GM18858 (cell line): Measurements from ENCODE around the gene JMJD1C.

Source experiments
- ATAC-seq: cut with Tn5 transposase; IDR thresholded peaks from one replicate; pipeline ENCODE4 v1.9.1; 2021; ENCODE audit not compliant: unreplicated experiment

JMJD1C gene

GRCh38 chr10:63228237-63228636 is 237.5 kb downstream of the JMJD1C start:
- no peak for ATAC-seq

GRCh38 chr10:63227207-63227895 is 238.4 kb downstream of the JMJD1C start:
- peak; percentile 51 for ATAC-seq

DNA sequence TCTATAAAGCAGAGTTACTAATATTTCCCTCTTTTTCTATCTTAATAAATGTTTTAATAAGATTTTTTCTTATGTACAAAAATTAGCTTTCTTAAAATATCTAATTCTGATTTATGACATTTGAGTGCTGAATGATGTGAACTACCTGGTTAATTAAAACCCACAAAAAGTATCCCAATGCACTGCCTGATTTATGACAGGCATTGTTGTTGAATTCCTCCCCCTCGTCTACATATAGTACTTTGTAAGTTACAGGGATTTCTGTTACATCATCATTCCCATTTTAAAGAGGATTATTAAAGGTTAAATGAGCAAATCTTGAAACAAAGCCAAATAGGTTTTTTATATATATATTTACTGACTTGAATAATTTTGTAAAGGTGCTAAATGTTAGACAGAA is 241.5 kb downstream of the JMJD1C start:
- ATAC-seq, result no peak

DNA sequence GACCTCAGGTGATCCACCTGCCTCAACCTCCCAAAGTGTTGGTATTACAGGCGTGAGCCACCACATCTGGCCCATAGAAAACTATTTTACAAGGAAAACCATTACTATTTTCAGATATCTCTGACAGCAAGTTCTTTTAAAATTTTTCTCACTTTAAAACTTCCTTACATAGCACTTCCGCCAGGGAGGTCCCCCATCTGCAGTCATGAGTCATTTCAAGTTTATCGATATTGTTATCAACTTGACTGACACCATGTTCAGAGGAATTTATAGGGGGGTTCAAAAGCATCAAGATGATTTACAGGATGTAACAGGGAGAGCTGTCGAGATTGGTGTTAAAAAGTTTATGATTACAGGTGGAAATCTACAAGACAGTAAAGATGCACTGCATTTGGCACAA is 243.8 kb downstream of the JMJD1C start:
- no peak for ATAC-seq

DNA sequence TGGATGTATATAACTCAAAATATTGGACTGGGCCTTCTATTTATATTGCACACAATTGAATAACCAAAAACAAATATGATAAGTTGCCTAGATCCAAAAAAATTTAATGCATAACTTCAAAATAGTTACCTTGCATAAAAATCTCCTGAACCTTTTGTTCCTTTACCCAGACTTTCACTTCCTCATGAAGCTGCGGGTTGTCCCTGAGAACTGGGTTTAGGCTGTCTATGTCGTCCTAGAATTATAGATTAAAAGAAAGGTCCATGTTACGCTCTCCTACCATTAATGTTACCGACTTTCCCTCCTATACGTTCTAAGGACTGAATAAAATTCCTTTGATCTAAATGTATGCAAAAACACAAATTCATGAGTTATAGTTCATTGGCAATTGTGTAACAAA is 246.0 kb downstream of the JMJD1C start:
- ATAC-seq, result no peak

DNA sequence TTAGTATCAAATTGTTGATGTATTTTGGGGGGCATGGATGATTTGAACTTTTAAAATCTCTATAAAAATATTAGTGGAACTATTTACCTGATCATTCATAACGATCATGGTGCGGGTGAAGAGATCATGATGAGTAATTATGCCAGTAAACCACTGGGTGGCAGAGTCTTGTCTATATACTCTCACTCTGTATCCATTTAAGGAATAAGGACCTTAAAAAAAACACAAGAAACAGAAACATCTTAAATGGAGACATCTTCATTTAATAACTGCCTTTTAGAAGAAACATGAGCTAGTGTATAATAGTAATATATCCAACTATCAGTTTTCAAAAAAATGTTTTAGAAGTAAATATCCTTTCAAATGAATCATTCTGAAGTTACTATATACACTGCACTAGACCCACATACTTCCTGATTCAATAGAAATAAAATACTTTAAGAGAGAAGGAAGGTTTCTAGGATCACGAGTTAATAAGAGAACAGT is 248.6 kb downstream of the JMJD1C start:
- peak; percentile 79 for ATAC-seq

DNA sequence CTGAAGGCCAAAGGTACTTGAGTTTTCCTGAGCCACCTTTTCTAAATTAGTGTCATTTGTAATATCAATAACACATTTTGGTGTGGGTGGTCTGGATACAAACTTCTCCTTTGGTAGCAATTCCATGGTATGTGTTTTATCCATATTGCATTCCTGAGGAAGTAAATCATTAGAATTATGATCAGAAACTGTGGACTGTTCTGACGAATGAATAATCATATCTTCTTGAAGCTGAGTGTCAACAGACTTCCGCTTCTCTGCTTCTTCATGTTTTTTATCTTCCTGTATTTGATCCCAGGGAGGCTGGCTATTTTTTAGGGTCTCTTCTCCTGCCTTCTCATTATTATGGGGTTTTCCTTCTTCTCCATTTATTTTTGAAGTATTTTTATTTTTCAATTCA is 251.2 kb downstream of the JMJD1C start:
- no peak for ATAC-seq

GRCh38 chr10:63213489-63213888 is 252.3 kb downstream of the JMJD1C start:
- ATAC-seq, result no peak

DNA sequence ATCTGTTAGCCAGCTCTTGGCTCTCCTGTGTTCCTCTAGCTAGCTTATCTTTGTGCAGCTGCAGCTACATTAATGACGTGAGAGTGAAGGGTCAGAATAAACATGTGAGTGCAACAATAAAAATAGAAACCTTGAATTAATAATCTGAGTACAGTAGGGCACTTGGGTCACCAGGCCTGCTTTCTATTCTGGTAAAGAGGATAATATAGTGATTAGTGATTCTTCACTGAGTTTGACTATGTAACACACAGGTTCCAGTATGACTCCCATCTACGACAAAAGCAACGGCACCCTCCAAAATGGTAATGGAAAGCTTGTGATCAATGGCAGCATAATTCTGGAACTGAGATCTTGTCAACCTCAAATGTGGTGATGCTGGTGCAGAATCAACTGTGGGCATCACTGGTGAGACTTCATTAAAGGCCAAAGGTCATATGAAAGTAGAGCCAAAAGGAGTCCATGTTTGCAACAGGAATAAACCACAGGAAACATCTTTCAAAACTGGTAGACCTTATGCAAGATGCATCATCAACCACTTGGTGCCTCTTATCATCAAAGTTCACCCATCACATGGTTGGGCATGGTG is 255.1 kb downstream of the JMJD1C start:
- no peak for ATAC-seq

- ATAC-seq, result no peak
These were observed 256.1 kb downstream of the JMJD1C start for GRCh38 chr10:63209705-63210104.

GRCh38 chr10:63208986-63209385 is 256.8 kb downstream of the JMJD1C start:
- ATAC-seq, result no peak

- ATAC-seq, result no peak
These were observed 258.6 kb downstream of the JMJD1C start for GRCh38 chr10:63206997-63207811.

DNA sequence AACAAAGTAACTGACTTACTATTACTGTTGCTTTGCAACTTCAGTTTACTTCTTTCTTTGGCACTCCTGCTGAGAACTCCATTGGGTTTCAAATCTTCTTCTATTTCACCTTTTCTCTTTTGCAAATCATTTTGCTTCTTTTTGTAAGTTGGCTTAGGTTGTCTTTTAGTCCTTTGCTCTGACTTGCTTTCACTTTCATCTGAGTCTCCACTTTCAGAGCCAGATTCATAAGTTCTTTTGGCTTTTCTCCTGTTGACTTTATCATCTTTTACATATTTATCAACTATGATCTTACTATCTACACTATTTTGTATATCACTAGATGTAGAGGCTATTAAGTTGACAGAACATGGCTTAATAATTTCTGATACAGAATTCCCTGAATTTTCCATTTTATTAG is 259.2 kb downstream of the JMJD1C start:
- ATAC-seq, result no peak

DNA sequence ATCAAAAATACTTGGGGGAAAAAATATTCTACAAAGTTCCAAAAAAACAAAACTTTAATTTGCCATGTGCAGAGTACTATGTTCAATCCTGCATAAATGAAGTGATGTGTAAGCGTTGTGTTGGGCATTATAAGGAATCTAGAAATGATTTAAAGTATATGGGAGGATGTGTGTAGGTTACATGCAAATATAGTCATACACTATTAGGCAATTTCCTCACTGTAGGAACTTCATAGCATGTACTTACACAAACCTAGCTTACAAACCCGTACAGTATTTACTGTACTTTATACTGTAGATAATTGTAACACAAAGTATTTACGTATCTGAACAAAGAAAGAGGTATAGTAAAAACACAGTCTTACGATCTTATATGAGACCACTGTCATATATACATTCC is 260.4 kb downstream of the JMJD1C start:
- no peak for ATAC-seq

DNA sequence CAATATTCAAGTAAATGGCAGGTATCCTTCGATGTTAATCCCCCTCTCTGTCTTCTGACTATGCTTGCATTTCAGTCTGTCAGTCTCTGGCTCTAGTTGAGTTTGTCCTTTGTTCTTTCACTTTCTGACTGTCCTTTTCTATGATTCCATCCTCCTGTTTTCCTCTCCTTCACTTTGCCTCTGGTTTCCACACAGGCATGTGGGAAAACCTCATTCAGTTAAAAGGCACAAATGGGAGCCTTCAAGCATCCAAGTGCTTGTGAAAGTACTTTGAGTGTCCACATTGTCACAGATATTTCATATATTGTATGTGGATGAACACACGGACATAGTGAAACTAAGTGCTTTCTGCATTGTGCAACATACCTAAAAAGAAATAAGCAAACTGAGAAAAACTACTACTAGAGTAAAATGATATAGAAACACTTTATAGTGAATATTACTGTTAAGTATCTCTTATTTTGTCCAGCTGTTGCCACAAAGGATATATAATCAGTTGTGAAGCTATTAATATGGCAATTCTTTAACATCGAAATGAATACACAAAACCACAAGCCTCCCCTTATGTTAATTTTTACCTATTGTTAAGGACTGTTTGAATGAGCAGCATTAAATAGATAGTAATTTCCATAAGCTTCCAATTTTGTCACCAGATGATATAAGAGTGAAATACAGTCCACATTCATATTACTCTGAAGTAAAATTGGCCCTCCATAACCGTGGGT is 260.9 kb downstream of the JMJD1C start:
- ATAC-seq, result peak; percentile 30

DNA sequence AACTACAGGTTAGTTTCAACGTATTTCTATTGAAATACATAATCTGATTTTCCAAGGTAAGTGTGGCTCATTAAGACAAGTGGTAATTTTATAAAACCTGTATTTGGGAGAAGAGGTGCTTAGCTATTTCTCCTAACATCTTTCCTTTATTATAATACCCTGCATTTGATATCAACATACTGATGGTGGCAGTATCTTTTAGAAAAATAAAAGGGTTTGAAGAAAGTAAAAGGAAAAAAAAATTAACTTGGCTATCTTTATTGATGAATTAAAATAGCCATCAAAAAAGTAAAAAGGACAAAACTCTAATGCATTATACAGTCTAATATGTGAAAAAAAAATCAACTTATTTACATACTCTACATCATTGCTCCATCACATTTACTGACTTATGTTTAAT is 264.7 kb downstream of the JMJD1C start:
- no peak for ATAC-seq

DNA sequence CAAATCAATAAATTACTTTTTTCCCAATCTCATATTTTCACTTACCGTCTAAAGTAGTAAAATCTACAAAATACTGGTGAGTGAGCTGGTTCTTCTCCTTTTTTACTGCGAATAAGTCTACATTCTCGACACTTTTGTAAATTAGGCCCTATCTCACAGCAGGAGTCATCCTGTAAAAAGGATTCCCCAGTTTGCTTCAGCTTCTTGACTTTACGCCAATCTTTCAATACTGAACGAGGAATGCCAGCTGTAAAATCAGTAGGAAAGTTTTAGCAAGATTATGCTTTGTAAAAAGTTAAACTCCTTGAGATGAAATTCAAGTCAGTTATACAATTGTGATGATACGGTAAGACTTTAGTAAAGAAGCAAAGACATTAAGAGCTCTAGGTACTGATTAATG is 265.3 kb downstream of the JMJD1C start:
- ATAC-seq, result no peak

- ATAC-seq, result no peak
These were observed 266.1 kb downstream of the JMJD1C start for GRCh38 chr10:63199716-63200115.

DNA sequence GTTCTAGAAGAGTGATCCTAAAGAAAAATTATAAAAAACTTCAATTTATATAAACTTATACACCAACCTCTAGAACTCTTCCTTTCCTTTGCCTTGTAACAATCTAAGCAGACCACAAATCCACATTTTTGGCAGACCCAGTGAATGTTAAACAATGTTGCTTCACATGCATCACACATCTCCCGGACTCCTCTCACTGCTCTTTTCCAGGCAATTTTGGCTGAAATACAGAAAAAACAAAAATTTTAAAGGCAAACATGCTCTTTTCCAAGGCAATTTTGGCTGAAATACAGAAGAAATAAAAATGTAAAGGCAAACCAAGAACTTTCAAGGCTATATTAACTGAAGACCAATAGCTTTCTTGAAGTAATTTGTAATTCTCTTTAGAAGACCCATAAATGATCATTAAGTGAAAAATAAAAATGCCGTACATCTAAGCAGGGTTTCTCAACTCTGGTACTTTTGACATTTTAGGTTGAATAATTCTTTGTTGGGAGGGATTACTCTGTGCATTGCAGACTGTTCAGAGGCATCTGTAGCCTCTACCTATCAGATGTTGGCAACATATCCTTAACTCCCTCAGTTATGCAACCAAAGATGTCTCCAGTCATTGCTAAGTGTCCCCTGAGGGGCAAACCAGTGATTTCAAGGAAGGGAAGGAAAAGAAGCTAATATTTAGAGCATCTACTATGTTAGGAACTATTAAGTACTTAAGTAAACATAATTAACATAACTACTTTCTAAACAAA is 268.3 kb downstream of the JMJD1C start:
- no peak for ATAC-seq

DNA sequence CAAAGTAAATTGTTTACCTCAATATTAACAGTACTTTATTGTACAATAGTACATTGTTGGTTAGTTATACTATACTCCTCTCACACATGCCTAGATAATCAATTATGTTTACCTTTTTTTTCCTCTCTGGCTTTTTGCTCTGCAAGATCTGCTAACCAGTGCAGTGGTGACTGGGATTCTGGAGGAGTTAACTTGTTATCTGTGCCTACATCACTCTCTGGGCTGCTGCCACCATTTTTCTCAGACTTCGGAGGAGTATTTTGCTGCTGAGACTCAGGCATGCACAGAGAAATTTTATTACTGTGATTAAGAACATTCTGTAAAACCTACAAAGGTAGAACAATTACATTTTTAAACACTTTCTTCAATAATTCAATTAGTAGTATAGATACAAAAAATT is 273.0 kb downstream of the JMJD1C start:
- no peak for ATAC-seq

DNA sequence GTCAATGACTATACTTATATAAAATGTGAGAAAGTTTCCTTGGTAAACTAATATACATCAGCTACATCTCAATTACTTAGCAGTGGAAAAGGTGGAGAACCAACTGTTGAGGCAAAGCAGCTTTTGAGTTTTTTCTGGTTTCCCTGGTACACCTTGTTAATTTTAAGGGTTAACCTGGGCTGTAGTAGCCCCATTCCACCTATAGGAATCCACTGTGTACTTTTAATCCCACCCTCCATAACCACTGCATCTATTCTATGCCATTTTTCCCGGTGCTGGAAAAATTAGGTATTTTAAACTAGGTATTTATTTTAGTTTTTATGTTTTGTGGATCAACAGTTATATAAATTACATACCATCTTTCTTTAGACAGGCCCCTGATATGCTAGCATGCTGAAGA is 290.2 kb downstream of the JMJD1C start:
- ATAC-seq, result no peak
